ENCODE measurements around the gene RBM48. TPM values are rescaled to one million over a fixed set of nuclear protein-coding genes. Genes with fewer than 3 reads are reported as not detected.

Gene RBM48
- 6.3 and 7.3 TPM in 2 replicates for total RNA-seq

DNA sequence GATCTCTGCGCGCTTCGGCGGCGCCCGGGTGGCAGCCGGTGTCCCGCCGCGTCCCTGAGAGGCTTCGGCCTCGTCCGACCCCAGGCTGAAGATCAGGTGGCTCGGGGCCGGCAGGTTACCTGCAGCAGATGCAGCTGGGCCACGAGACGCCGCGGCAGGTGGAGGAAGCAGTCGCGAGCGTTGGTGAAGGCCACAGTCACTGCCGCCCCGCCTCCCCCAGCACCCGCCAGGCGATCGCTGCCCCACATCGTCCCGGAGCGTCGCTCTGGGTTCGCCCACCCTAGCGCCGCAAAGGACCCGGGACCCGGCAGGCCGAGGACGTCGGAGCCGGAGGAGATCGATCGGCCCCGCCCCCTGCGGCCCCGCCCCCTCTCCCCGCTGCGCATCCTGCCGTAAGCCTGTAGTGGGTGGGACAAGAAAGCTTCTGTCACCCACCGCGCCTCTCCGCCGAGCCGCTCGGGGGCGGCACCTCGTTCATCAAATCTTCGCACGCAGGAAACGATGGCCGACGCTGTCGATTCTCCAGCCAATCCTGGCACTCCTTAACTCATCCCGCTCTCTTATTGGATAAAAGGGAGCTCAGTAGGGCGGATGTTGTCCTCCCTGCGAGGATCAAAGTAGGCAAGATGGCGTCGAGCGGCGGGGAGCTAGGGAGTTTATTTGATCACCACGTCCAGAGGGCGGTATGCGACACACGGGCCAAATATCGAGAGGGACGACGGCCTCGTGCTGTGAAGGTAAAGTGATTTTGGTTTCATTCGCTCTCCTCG is at the start of gene RBM48, which contains the start of gene PEX1:
RBM48 (plus strand) TSS at position 608 of the 770 bp plus-strand sequence; CDS start at position 627, 19 bp downstream.
PEX1 (minus strand) TSS at position 333 of the 770 bp plus-strand sequence; CDS start at position 248, 85 bp downstream.

Other genes with a start within 250 kb of the RBM48 start
- 23.5 and 28.5 TPM in 2 replicates for gene GATAD1, start 81.3 kb upstream of the RBM48 start, total RNA-seq
- not detected in 2 replicates for gene ERVW-1, start 50.8 kb upstream of the RBM48 start, total RNA-seq
- gene PEX1, start 275 bp upstream of the RBM48 start, total RNA-seq = 14.7 and 17.8 TPM in 2 replicates
- 14.7 and 19.5 TPM in 2 replicates for gene FAM133B, start 61.6 kb downstream of the RBM48 start, total RNA-seq